ENCODE results near the gene CLSTN2. TPM values are rescaled to one million over a fixed set of nuclear protein-coding genes. Genes with fewer than 3 reads are reported as not detected.

CLSTN2 gene
- total and polyA plus RNA-seq, 4 donors, result 0.13 to 20.6 (median 9.1) TPM

- intact Hi-C loops (cut with DNase I), result loop anchor here in 1 of 2 donors (2.0 kb wide), 1 partner anchor 114 kb away; no protein-coding TSS in a partner anchor
- no peak for DNase-seq
- no peaks in the 10 kb centered on the region for H3K27me3 ChIP-seq (ENCODE audit: control insufficient read depth in 1 of 2, insufficient read depth in 2 of 2, low read length in 1 of 2)
- H3K4me3 ChIP-seq (ENCODE audit: low read length in 2 of 2), result no peak overlapping the region
- 51 to 53% methylated on average over 12 of the region's 12 CpGs for WGBS, 2 donors
- H3K4me1 ChIP-seq (ENCODE audit: control insufficient read depth in 1 of 2, insufficient read depth in 2 of 2, low read length in 2 of 2), result no peaks in the 10 kb centered on the region
- no peaks in the 10 kb centered on the region for H3K9me3 ChIP-seq (ENCODE audit: control insufficient read depth, low read length)
- no peak for ATAC-seq (ENCODE audit: low FRiP score)
- H3K27ac ChIP-seq (ENCODE audit: low read depth in 1 of 2, low read length in 2 of 2), result no peak overlapping the region
- no peaks in the 10 kb centered on the region for H3K36me3 ChIP-seq (ENCODE audit: control insufficient read depth in 1 of 2, insufficient read depth in 2 of 2, low read length in 1 of 2)
Measured at GRCh38 chr3:140051019-140051957, 116.3 kb downstream of the CLSTN2 start.

DNA sequence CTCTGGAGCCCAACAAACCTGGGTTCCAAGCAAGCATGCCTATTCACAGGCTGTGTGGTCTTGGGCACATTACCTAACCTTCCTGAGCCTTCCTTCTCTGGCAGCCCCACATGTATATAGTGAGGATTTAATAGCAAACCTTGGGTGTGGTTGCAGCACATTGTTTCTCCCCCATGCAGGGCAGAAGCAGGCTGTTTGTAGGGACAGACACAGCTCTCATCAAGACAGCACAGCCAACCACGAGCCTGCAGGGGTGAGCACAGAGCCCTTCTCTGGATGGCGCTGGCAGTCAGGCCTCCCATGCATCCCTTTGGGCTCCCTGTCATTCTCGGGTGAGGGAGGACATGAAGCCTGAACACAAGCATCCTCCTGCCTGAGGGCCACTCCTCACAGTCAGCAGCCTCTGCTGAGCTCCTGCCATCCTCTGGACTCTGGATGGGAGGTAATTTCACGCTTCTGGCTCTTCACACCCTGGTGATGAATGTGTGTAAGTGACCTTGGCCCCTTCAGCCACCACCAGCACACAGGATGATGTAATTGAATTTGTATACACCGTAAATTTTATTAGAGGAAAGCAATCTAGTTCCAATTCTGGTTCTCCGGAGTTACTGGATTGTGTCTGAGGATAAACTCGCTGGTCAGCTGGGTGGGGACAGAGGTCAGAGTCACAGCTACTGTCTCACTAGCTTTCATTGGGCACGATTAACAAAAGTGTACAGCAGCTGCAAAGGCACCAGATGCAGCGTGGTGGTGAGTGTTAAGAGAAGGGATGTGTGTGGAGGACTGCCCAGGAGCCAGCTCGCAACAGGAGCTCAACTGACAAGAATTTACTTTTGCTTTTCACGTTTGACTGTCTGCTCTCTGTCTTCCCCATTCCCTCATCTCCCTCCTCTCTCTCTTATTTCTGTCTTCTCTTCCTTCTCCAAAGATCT lies 118.1 kb downstream of the CLSTN2 start:
- H3K4me3 ChIP-seq (ENCODE audit: low read length in 2 of 2), result no peak overlapping the region
- no peaks in the 10 kb centered on the region for H3K4me1 ChIP-seq (ENCODE audit: control insufficient read depth in 1 of 2, insufficient read depth in 2 of 2, low read length in 2 of 2)
- intact Hi-C loops (cut with DNase I), result no loop called here
- no peaks in the 10 kb centered on the region for H3K27me3 ChIP-seq (ENCODE audit: control insufficient read depth in 1 of 2, insufficient read depth in 2 of 2, low read length in 1 of 2)
- no peaks in the 10 kb centered on the region for H3K36me3 ChIP-seq (ENCODE audit: control insufficient read depth in 1 of 2, insufficient read depth in 2 of 2, low read length in 1 of 2)
- no peaks in the 10 kb centered on the region for H3K9me3 ChIP-seq (ENCODE audit: control insufficient read depth, low read length)
- ATAC-seq (ENCODE audit: low FRiP score) (no peak), DNase-seq (no peak)
- whole genome bisulfite sequencing, 2 donors, result 55 to 66% methylated on average over 11 of the region's 11 CpGs
- H3K27ac ChIP-seq (ENCODE audit: low read depth in 1 of 2, low read length in 2 of 2), result no peak overlapping the region

- 80 to 87% methylated on average over 3 of the region's 3 CpGs for WGBS, 2 donors
- intact Hi-C loops (cut with DNase I), result no loop called here
- no peaks in the 10 kb centered on the region for H3K36me3 ChIP-seq (ENCODE audit: control insufficient read depth in 1 of 2, insufficient read depth in 2 of 2, low read length in 1 of 2)
- no peaks in the 10 kb centered on the region for H3K27me3 ChIP-seq (ENCODE audit: control insufficient read depth in 1 of 2, insufficient read depth in 2 of 2, low read length in 1 of 2)
- no peaks in the 10 kb centered on the region for H3K4me1 ChIP-seq (ENCODE audit: control insufficient read depth in 1 of 2, insufficient read depth in 2 of 2, low read length in 2 of 2)
- no peak overlapping the region for H3K27ac ChIP-seq (ENCODE audit: low read depth in 1 of 2, low read length in 2 of 2)
- no peak overlapping the region for H3K4me3 ChIP-seq (ENCODE audit: low read length in 2 of 2)
- ATAC-seq (ENCODE audit: low FRiP score) (no peak), DNase-seq (no peak)
- H3K9me3 ChIP-seq (ENCODE audit: control insufficient read depth, low read length), result no peaks in the 10 kb centered on the region
Measured at GRCh38 chr3:140053794-140054193, 118.8 kb downstream of the CLSTN2 start.

GRCh38 chr3:140055092-140055791 lies 120.3 kb downstream of the CLSTN2 start:
- Histone ChIP-seq H3K4me1 (ENCODE audit: control insufficient read depth in 1 of 2, insufficient read depth in 2 of 2, low read length in 2 of 2) (no peaks in the 10 kb centered on the region), H3K9me3 (ENCODE audit: control insufficient read depth, low read length) (no peaks in the 10 kb centered on the region), H3K27me3 (ENCODE audit: control insufficient read depth in 1 of 2, insufficient read depth in 2 of 2, low read length in 1 of 2) (peaks cover 0 to 2% of the 10 kb centered on the region in 2 donors), H3K4me3 (ENCODE audit: low read length in 2 of 2) (no peak overlapping the region), H3K27ac (ENCODE audit: low read depth in 1 of 2, low read length in 2 of 2) (no peak overlapping the region), H3K36me3 (ENCODE audit: control insufficient read depth in 1 of 2, insufficient read depth in 2 of 2, low read length in 1 of 2) (no peaks in the 10 kb centered on the region)
- no peak for ATAC-seq (ENCODE audit: low FRiP score)
- DNase-seq, result no peak
- 95% methylated on average over 6 of the region's 6 CpGs for WGBS, 2 donors
- intact Hi-C loops (cut with DNase I), result no loop called here

DNA sequence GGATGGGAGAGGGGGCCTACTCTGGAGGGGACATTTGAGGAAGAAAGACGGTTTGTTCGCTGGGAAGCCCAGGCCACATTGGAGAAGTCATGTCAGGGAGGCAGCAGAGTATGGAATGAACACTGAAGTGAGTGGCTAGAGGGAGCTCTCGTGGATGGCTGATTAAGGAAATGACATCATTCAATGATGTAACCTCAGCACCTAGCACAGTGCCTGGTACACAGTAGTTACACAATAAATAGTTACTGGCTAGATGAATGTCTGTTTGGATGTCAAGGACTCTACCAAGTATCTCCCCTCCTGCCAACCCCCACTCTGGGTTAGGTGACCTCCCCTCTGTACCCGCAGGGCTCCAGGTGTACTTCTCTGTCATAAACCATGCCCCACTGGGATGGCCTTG lies 121.1 kb downstream of the CLSTN2 start:
- WGBS, 2 donors, result 86 to 96% methylated on average over 4 of the region's 4 CpGs
- intact Hi-C loops (cut with DNase I), result no loop called here
- no peaks in the 10 kb centered on the region for H3K9me3 ChIP-seq (ENCODE audit: control insufficient read depth, low read length)
- H3K4me1 ChIP-seq (ENCODE audit: control insufficient read depth in 1 of 2, insufficient read depth in 2 of 2, low read length in 2 of 2), result no peaks in the 10 kb centered on the region
- DNase-seq (no peak), ATAC-seq (ENCODE audit: low FRiP score) (no peak)
- no peak overlapping the region for H3K27ac ChIP-seq (ENCODE audit: low read depth in 1 of 2, low read length in 2 of 2)
- no peaks in the 10 kb centered on the region for H3K36me3 ChIP-seq (ENCODE audit: control insufficient read depth in 1 of 2, insufficient read depth in 2 of 2, low read length in 1 of 2)
- H3K27me3 ChIP-seq (ENCODE audit: control insufficient read depth in 1 of 2, insufficient read depth in 2 of 2, low read length in 1 of 2), result peaks cover 0 to 2% of the 10 kb centered on the region in 2 donors
- H3K4me3 ChIP-seq (ENCODE audit: low read length in 2 of 2), result no peak overlapping the region

DNA sequence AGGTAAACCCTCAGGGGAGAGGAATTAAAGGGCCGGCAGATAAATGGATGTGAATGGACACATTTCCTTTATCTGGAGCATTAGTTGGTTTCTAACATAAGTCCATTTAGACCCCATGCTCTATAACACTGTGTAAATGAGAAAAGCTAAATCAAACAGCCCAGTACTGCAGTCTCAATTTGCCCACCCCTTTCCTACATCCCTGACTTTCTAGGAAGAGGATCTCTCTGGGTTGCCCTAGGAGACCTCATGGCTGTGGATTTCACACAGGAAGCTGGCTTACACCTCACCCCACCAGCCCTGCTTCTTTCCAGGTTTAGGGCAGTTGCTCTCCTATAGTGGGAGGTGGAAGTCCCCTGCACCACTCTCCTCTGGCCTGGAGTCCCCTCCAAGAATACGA lies 126.2 kb downstream of the CLSTN2 start:
- Histone ChIP-seq H3K36me3 (ENCODE audit: control insufficient read depth in 1 of 2, insufficient read depth in 2 of 2, low read length in 1 of 2) (no peaks in the 10 kb centered on the region), H3K9me3 (ENCODE audit: control insufficient read depth, low read length) (peaks cover 3% of the 10 kb centered on the region), H3K27me3 (ENCODE audit: control insufficient read depth in 1 of 2, insufficient read depth in 2 of 2, low read length in 1 of 2) (peaks cover 0 to 2% of the 10 kb centered on the region in 2 donors), H3K27ac (ENCODE audit: low read depth in 1 of 2, low read length in 2 of 2) (no peak overlapping the region), H3K4me3 (ENCODE audit: low read length in 2 of 2) (no peak overlapping the region), H3K4me1 (ENCODE audit: control insufficient read depth in 1 of 2, insufficient read depth in 2 of 2, low read length in 2 of 2) (no peaks in the 10 kb centered on the region)
- intact Hi-C loops (cut with DNase I), result no loop called here
- 49 to 55% methylated on average over 2 of the region's 2 CpGs for WGBS, 2 donors
- DNase-seq (no peak), ATAC-seq (ENCODE audit: low FRiP score) (no peak)

GRCh38 chr3:140062461-140062860 lies 127.5 kb downstream of the CLSTN2 start:
- H3K27ac ChIP-seq (ENCODE audit: low read depth in 1 of 2, low read length in 2 of 2), result no peak overlapping the region
- no peak overlapping the region for H3K4me3 ChIP-seq (ENCODE audit: low read length in 2 of 2)
- no peak for ATAC-seq (ENCODE audit: low FRiP score)
- no peak for DNase-seq
- peaks cover 3% of the 10 kb centered on the region for H3K9me3 ChIP-seq (ENCODE audit: control insufficient read depth, low read length)
- no peaks in the 10 kb centered on the region for H3K4me1 ChIP-seq (ENCODE audit: control insufficient read depth in 1 of 2, insufficient read depth in 2 of 2, low read length in 2 of 2)
- H3K36me3 ChIP-seq (ENCODE audit: control insufficient read depth in 1 of 2, insufficient read depth in 2 of 2, low read length in 1 of 2), result no peaks in the 10 kb centered on the region
- intact Hi-C loops (cut with DNase I), result no loop called here
- H3K27me3 ChIP-seq (ENCODE audit: control insufficient read depth in 1 of 2, insufficient read depth in 2 of 2, low read length in 1 of 2), result peaks cover 0 to 2% of the 10 kb centered on the region in 2 donors

DNA sequence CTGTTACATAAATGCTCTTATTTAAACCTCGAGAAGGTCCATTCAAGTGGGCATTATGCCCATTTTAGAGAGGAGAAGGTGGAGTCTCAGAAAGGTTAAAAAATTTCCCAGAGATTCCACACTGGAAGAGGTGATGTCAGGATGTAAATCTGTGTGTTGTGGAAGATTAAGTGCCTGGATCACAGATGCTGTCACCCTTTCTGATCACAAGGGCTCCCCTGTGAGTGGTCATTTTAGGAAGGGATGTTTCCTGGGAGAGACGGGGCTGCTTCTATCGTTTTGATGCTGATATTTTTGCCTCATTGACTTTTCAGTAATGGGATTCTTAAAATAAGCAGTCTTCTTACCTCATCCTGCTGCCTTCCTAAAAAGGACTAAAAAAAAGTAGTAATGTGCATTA lies 132.5 kb downstream of the CLSTN2 start:
- ATAC-seq (ENCODE audit: low FRiP score) (no peak), DNase-seq (no peak)
- Histone ChIP-seq H3K36me3 (ENCODE audit: control insufficient read depth in 1 of 2, insufficient read depth in 2 of 2, low read length in 1 of 2) (no peaks in the 10 kb centered on the region), H3K4me3 (ENCODE audit: low read length in 2 of 2) (no peak overlapping the region), H3K4me1 (ENCODE audit: control insufficient read depth in 1 of 2, insufficient read depth in 2 of 2, low read length in 2 of 2) (no peaks in the 10 kb centered on the region), H3K9me3 (ENCODE audit: control insufficient read depth, low read length) (peaks cover 3% of the 10 kb centered on the region), H3K27me3 (ENCODE audit: control insufficient read depth in 1 of 2, insufficient read depth in 2 of 2, low read length in 1 of 2) (no peaks in the 10 kb centered on the region), H3K27ac (ENCODE audit: low read depth in 1 of 2, low read length in 2 of 2) (no peak overlapping the region)
- WGBS, 2 donors, result 48 to 49% methylated on average over 3 of the region's 3 CpGs
- intact Hi-C loops (cut with DNase I), result no loop called here
